ENCODE results near the gene ZNF823. TPM values are rescaled to one million over a fixed set of nuclear protein-coding genes. Genes with fewer than 3 reads are reported as not detected.
A peak's percentile ranks its signal among the peaks of the same experiment; 100 is the strongest.

The ZNF823 gene
- total and polyA plus RNA-seq, 2 donors = 5.6 to 8.6 TPM

- no peaks in the 10 kb centered on the region for H3K27me3 ChIP-seq (ENCODE audit: control insufficient read depth in 2 of 2, insufficient read depth in 1 of 2, low read length in 1 of 2)
- H3K4me3 ChIP-seq (ENCODE audit: low read length in 2 of 2) = no peak overlapping the region
- DNase-seq (ENCODE audit: low read depth in 6 of 9, low spot score in 9 of 9) = no peak
- 41% methylated on average over 2 of the region's 2 CpGs for WGBS
- no peaks in the 10 kb centered on the region for H3K9me3 ChIP-seq (ENCODE audit: control insufficient read depth in 2 of 2, insufficient read depth in 1 of 2, low read length in 1 of 2)
- no peak overlapping the region for H3K27ac ChIP-seq (ENCODE audit: low read depth in 1 of 2, low read length in 1 of 2)
- H3K36me3 ChIP-seq (ENCODE audit: control insufficient read depth in 2 of 2, insufficient read depth in 2 of 2, low read length in 1 of 2) = no peaks in the 10 kb centered on the region
- H3K4me1 ChIP-seq (ENCODE audit: control insufficient read depth in 2 of 2, insufficient read depth in 2 of 2, low read length in 2 of 2) = no peaks in the 10 kb centered on the region
These were observed 11.0 kb upstream of the ZNF823 start for GRCh38 chr19:11749751-11750150.

GRCh38 chr19:11747277-11747676 lies 8.5 kb upstream of the ZNF823 start:
- Histone ChIP-seq H3K4me1 (ENCODE audit: control insufficient read depth in 2 of 2, insufficient read depth in 2 of 2, low read length in 2 of 2) (no peaks in the 10 kb centered on the region), H3K4me3 (ENCODE audit: low read length in 2 of 2) (no peak overlapping the region), H3K27me3 (ENCODE audit: control insufficient read depth in 2 of 2, insufficient read depth in 1 of 2, low read length in 1 of 2) (no peaks in the 10 kb centered on the region), H3K27ac (ENCODE audit: low read depth in 1 of 2, low read length in 1 of 2) (no peak overlapping the region), H3K36me3 (ENCODE audit: control insufficient read depth in 2 of 2, insufficient read depth in 2 of 2, low read length in 1 of 2) (no peaks in the 10 kb centered on the region), H3K9me3 (ENCODE audit: control insufficient read depth in 2 of 2, insufficient read depth in 1 of 2, low read length in 1 of 2) (no peaks in the 10 kb centered on the region)
- no peak for DNase-seq (ENCODE audit: low read depth in 6 of 9, low spot score in 9 of 9)
- 87% methylated on average over 1 of the region's 1 CpG for WGBS

- Histone ChIP-seq H3K4me3 (ENCODE audit: low read length in 2 of 2) (no peak overlapping the region), H3K4me1 (ENCODE audit: control insufficient read depth in 2 of 2, insufficient read depth in 2 of 2, low read length in 2 of 2) (no peaks in the 10 kb centered on the region), H3K9me3 (ENCODE audit: control insufficient read depth in 2 of 2, insufficient read depth in 1 of 2, low read length in 1 of 2) (no peaks in the 10 kb centered on the region), H3K27me3 (ENCODE audit: control insufficient read depth in 2 of 2, insufficient read depth in 1 of 2, low read length in 1 of 2) (no peaks in the 10 kb centered on the region), H3K36me3 (ENCODE audit: control insufficient read depth in 2 of 2, insufficient read depth in 2 of 2, low read length in 1 of 2) (no peaks in the 10 kb centered on the region), H3K27ac (ENCODE audit: low read depth in 1 of 2, low read length in 1 of 2) (no peak overlapping the region)
- no peak for DNase-seq (ENCODE audit: low read depth in 6 of 9, low spot score in 9 of 9)
These were observed 7.1 kb upstream of the ZNF823 start for GRCh38 chr19:11745869-11746268.

- under 1% methylated on average over 52 of the region's 52 CpGs for WGBS
- peak overlapping the region; percentile 67 to 77 for H3K27ac ChIP-seq (ENCODE audit: low read depth in 1 of 2, low read length in 1 of 2)
These were observed 591 bp downstream of the ZNF823 start for GRCh38 chr19:11737964-11738745.

GRCh38 chr19:11736696-11737095 lies 2.0 kb downstream of the ZNF823 start:
- peaks cover 4 to 21% of the 10 kb centered on the region in 2 donors for H3K4me1 ChIP-seq (ENCODE audit: control insufficient read depth in 2 of 2, insufficient read depth in 2 of 2, low read length in 2 of 2)
- H3K27me3 ChIP-seq (ENCODE audit: control insufficient read depth in 2 of 2, insufficient read depth in 1 of 2, low read length in 1 of 2) = no peaks in the 10 kb centered on the region
- no peaks in the 10 kb centered on the region for H3K9me3 ChIP-seq (ENCODE audit: control insufficient read depth in 2 of 2, insufficient read depth in 1 of 2, low read length in 1 of 2)
- 48% methylated on average over 2 of the region's 2 CpGs for WGBS
- DNase-seq (ENCODE audit: low read depth in 6 of 9, low spot score in 9 of 9) = peak in 2 of 9 donors; percentile 2 to 26
- no peak overlapping the region for H3K4me3 ChIP-seq (ENCODE audit: low read length in 2 of 2)
- peaks cover 0 to 5% of the 10 kb centered on the region in 2 donors for H3K36me3 ChIP-seq (ENCODE audit: control insufficient read depth in 2 of 2, insufficient read depth in 2 of 2, low read length in 1 of 2)
- no peak overlapping the region for H3K27ac ChIP-seq (ENCODE audit: low read depth in 1 of 2, low read length in 1 of 2)

More at GRCh38 chr19:11737964-11738745, 591 bp downstream of the ZNF823 start:
- Histone ChIP-seq H3K27me3 (ENCODE audit: control insufficient read depth in 2 of 2, insufficient read depth in 1 of 2, low read length in 1 of 2) (no peaks in the 10 kb centered on the region), H3K4me1 (ENCODE audit: control insufficient read depth in 2 of 2, insufficient read depth in 2 of 2, low read length in 2 of 2) (peaks cover 4 to 21% of the 10 kb centered on the region in 2 donors), H3K4me3 (ENCODE audit: low read length in 2 of 2) (peak overlapping the region; percentile 74 to 92), H3K9me3 (ENCODE audit: control insufficient read depth in 2 of 2, insufficient read depth in 1 of 2, low read length in 1 of 2) (no peaks in the 10 kb centered on the region), H3K36me3 (ENCODE audit: control insufficient read depth in 2 of 2, insufficient read depth in 2 of 2, low read length in 1 of 2) (peaks cover 0 to 5% of the 10 kb centered on the region in 2 donors)
- peak in 6 of 9 donors; percentile 12 to 61 (median 24) for DNase-seq (ENCODE audit: low read depth in 6 of 9, low spot score in 9 of 9)

- Histone ChIP-seq H3K36me3 (ENCODE audit: control insufficient read depth in 2 of 2, insufficient read depth in 2 of 2, low read length in 1 of 2) (peaks cover 0 to 5% of the 10 kb centered on the region in 2 donors), H3K9me3 (ENCODE audit: control insufficient read depth in 2 of 2, insufficient read depth in 1 of 2, low read length in 1 of 2) (no peaks in the 10 kb centered on the region), H3K27me3 (ENCODE audit: control insufficient read depth in 2 of 2, insufficient read depth in 1 of 2, low read length in 1 of 2) (no peaks in the 10 kb centered on the region), H3K4me3 (ENCODE audit: low read length in 2 of 2) (no peak overlapping the region), H3K27ac (ENCODE audit: low read depth in 1 of 2, low read length in 1 of 2) (no peak overlapping the region), H3K4me1 (ENCODE audit: control insufficient read depth in 2 of 2, insufficient read depth in 2 of 2, low read length in 2 of 2) (peaks cover 4 to 21% of the 10 kb centered on the region in 2 donors)
- DNase-seq (ENCODE audit: low read depth in 6 of 9, low spot score in 9 of 9) = no peak
- WGBS = 100% methylated on average over 1 of the region's 1 CpG
These were observed 3.4 kb downstream of the ZNF823 start for GRCh38 chr19:11735375-11735774.

GRCh38 chr19:11729586-11729985 lies 9.2 kb downstream of the ZNF823 start:
- WGBS = 98% methylated on average over 4 of the region's 4 CpGs

GRCh38 chr19:11722414-11722813 lies 16.3 kb downstream of the ZNF823 start:
- 98% methylated on average over 10 of the region's 10 CpGs for WGBS
- Histone ChIP-seq H3K9me3 (ENCODE audit: control insufficient read depth in 2 of 2, insufficient read depth in 1 of 2, low read length in 1 of 2) (peaks cover 10 to 19% of the 10 kb centered on the region in 2 donors), H3K27me3 (ENCODE audit: control insufficient read depth in 2 of 2, insufficient read depth in 1 of 2, low read length in 1 of 2) (no peaks in the 10 kb centered on the region), H3K4me3 (ENCODE audit: low read length in 2 of 2) (no peak overlapping the region), H3K36me3 (ENCODE audit: control insufficient read depth in 2 of 2, insufficient read depth in 2 of 2, low read length in 1 of 2) (peaks cover 22 to 31% of the 10 kb centered on the region in 2 donors), H3K27ac (ENCODE audit: low read depth in 1 of 2, low read length in 1 of 2) (no peak overlapping the region), H3K4me1 (ENCODE audit: control insufficient read depth in 2 of 2, insufficient read depth in 2 of 2, low read length in 2 of 2) (no peaks in the 10 kb centered on the region)
- no peak for DNase-seq (ENCODE audit: low read depth in 6 of 9, low spot score in 9 of 9)

More at GRCh38 chr19:11729586-11729985, 9.2 kb downstream of the ZNF823 start:
- peaks cover 5 to 9% of the 10 kb centered on the region in 2 donors for H3K36me3 ChIP-seq (ENCODE audit: control insufficient read depth in 2 of 2, insufficient read depth in 2 of 2, low read length in 1 of 2)
- peaks cover 0 to 5% of the 10 kb centered on the region in 2 donors for H3K9me3 ChIP-seq (ENCODE audit: control insufficient read depth in 2 of 2, insufficient read depth in 1 of 2, low read length in 1 of 2)
- DNase-seq (ENCODE audit: low read depth in 6 of 9, low spot score in 9 of 9) = no peak
- H3K27me3 ChIP-seq (ENCODE audit: control insufficient read depth in 2 of 2, insufficient read depth in 1 of 2, low read length in 1 of 2) = no peaks in the 10 kb centered on the region
- H3K27ac ChIP-seq (ENCODE audit: low read depth in 1 of 2, low read length in 1 of 2) = no peak overlapping the region
- H3K4me1 ChIP-seq (ENCODE audit: control insufficient read depth in 2 of 2, insufficient read depth in 2 of 2, low read length in 2 of 2) = no peaks in the 10 kb centered on the region
- no peak overlapping the region for H3K4me3 ChIP-seq (ENCODE audit: low read length in 2 of 2)

- Histone ChIP-seq H3K4me3 (ENCODE audit: low read length in 2 of 2) (no peak overlapping the region), H3K9me3 (ENCODE audit: control insufficient read depth in 2 of 2, insufficient read depth in 1 of 2, low read length in 1 of 2) (peaks cover 10 to 19% of the 10 kb centered on the region in 2 donors), H3K27me3 (ENCODE audit: control insufficient read depth in 2 of 2, insufficient read depth in 1 of 2, low read length in 1 of 2) (no peaks in the 10 kb centered on the region), H3K36me3 (ENCODE audit: control insufficient read depth in 2 of 2, insufficient read depth in 2 of 2, low read length in 1 of 2) (peaks cover 22 to 31% of the 10 kb centered on the region in 2 donors), H3K4me1 (ENCODE audit: control insufficient read depth in 2 of 2, insufficient read depth in 2 of 2, low read length in 2 of 2) (no peaks in the 10 kb centered on the region), H3K27ac (ENCODE audit: low read depth in 1 of 2, low read length in 1 of 2) (no peak overlapping the region)
- 97% methylated on average over 5 of the region's 5 CpGs for WGBS
- no peak for DNase-seq (ENCODE audit: low read depth in 6 of 9, low spot score in 9 of 9)
These were observed 17.1 kb downstream of the ZNF823 start for GRCh38 chr19:11721681-11722080.
